OCI-LY1 (cell line): Measurements from ENCODE around the gene SH3TC2.

Experiments used
- EZH2 ChIP-seq: fragments of 200-600 bp; sonication (generic), shearing (Covaris generic); IDR thresholded peaks from 2 replicates; pipeline ENCODE4 v1.8.0; 2017; ENCODE audit warnings: borderline replicate concordance, mixed run types, mild to moderate bottlenecking, antibody characterized with exemption, low read length, moderate library complexity, mixed read lengths
- TF ChIP-seq, protein P1 (sequence below): fragments of 200-600 bp; sonication (generic), shearing (Covaris generic); IDR thresholded peaks from 2 replicates; pipeline ENCODE4 v1.5.1; 2017; ENCODE audit warnings: mild to moderate bottlenecking, antibody characterized with exemption, low read length, moderate library complexity, mixed read lengths

DNA sequence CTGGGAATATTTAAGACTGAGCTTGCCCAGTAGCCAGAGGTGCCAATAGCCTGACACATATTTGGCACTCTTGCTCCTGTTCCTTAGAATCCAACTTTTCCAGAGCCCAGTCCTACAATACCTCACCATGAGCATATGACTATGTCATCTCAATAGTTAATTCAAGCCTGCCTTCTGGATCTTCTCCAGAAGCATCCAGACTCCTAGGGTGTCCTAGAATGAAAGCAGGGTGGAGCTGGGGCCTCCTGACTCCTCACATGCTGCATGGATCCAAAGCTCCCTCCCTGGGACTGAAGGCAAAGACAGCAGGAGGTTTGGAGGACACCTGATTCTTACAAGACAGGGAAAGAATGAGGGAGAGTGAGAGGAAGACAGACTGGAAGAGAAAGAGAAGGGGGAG lies 37.9 kb downstream of the SH3TC2 start:
- TF ChIP-seq, protein P1, sequence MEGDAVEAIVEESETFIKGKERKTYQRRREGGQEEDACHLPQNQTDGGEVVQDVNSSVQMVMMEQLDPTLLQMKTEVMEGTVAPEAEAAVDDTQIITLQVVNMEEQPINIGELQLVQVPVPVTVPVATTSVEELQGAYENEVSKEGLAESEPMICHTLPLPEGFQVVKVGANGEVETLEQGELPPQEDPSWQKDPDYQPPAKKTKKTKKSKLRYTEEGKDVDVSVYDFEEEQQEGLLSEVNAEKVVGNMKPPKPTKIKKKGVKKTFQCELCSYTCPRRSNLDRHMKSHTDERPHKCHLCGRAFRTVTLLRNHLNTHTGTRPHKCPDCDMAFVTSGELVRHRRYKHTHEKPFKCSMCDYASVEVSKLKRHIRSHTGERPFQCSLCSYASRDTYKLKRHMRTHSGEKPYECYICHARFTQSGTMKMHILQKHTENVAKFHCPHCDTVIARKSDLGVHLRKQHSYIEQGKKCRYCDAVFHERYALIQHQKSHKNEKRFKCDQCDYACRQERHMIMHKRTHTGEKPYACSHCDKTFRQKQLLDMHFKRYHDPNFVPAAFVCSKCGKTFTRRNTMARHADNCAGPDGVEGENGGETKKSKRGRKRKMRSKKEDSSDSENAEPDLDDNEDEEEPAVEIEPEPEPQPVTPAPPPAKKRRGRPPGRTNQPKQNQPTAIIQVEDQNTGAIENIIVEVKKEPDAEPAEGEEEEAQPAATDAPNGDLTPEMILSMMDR, result no peak
- no peak for TF ChIP-seq EZH2
